ENCODE measurements around the gene ZBTB48. TPM values are rescaled to one million over a fixed set of nuclear protein-coding genes. Genes with fewer than 3 reads are reported as not detected.

The ZBTB48 gene
- total RNA-seq, 4 donors from 2014 or later: 31.6 to 40.4 (median 34.8) TPM

DNA sequence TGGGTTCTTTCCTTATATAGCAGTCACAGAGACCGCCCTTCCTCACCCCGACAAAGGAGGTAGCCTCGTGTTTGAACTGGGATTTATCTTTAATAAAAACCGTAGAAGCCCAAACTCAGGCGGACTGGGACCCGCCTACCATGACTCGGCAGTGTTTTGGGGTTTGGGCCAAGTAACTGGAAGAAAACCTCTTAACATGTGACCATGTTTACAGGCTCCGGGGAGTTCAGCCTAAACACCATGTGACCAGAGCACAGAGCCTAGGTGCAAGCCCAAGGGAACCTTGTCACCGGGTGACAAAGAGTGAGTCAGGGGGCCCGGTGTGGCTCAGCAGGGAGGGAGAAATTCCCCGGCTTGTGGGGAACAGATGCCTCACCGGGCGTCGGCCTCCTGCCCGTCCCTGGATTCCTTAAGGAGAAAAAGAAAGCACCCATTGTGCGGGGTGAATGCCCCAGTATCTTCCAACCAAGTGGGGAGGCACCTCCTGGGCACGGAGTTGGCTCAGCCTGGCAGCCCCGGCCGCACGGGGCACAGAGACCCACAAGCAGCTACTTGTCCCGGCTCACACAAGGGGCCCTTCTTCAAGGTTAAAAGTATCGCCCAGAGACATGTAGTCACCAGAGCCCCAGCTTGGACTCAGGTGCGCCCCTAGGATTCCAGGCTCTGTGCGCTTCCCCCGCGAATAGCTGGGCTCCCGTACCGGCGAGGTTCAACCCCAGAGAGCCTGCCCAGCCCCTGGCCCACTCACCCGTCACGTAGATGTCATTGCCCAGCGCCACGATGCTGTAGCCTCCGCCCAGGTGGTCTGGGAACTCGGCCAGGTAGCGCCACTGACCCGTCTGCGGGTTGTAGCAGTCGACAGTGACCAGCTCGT lies 21.5 kb downstream of the ZBTB48 start:
- H3K4me3 ChIP-seq (ENCODE audit: low read depth, poor library complexity, severe bottlenecking): peak overlapping the region; percentile 97
- DNase-seq (ENCODE audit: low spot score in 2 of 2): peak; percentile 95 to 96
- intact Hi-C loops (cut with DNase I; ENCODE audit: low total_unique reads): no loop called here
- TF ChIP-seq POLR2A (IDR thresholded peaks at IDR 0.05): peak in 1 of 2 donors; percentile 7
- TF ChIP-seq, protein P1, sequence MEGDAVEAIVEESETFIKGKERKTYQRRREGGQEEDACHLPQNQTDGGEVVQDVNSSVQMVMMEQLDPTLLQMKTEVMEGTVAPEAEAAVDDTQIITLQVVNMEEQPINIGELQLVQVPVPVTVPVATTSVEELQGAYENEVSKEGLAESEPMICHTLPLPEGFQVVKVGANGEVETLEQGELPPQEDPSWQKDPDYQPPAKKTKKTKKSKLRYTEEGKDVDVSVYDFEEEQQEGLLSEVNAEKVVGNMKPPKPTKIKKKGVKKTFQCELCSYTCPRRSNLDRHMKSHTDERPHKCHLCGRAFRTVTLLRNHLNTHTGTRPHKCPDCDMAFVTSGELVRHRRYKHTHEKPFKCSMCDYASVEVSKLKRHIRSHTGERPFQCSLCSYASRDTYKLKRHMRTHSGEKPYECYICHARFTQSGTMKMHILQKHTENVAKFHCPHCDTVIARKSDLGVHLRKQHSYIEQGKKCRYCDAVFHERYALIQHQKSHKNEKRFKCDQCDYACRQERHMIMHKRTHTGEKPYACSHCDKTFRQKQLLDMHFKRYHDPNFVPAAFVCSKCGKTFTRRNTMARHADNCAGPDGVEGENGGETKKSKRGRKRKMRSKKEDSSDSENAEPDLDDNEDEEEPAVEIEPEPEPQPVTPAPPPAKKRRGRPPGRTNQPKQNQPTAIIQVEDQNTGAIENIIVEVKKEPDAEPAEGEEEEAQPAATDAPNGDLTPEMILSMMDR (IDR thresholded peaks at IDR 0.05): no peak
- 0 to 1% methylated on average over 22 to 26 of the region's 40 CpGs for WGBS, 2 donors

DNA sequence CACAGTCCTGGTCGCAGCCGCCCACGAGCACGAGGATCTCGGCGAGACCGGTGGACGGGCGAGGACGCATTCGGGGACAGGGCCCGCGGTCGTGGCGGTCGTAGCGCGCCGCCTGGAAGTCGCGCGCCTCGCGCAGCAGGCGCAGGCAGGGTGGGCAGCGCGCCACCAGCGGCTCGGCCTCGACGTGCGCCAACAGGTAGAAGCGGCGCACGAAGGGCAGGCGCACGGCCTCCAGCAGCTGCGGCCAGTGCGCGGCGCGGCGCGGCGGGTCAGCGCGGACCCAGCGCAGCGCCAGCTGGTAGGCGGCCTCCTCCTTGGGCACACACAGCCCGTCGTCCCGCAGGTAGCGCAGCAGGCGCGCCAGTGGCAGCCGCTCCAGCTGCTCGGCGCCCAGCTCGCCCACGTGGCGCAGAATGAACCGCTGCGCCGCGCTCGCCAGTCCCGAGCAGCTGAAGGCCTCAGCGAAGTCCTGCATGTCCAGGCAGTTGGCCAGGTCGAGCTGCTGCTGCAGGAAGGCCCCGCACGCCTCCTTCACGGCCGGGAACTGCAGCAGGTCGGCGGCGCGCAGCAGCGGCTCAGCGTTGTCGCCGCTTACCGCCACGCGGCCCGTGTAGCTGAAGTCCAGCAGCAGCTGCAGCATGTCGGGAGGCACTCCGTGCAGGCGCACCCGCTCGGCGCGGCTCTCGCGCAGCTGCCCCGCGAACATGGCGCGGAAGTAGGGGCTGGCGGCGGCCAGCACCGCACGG lies 22.3 kb downstream of the ZBTB48 start:
- DNase-seq (ENCODE audit: low spot score in 2 of 2): peak in 1 of 2 donors; percentile 88
- WGBS, 2 donors: 0 to 1% methylated on average over 16 to 30 of the region's 103 CpGs
- intact Hi-C loops (cut with DNase I; ENCODE audit: low total_unique reads): no loop called here
- H3K4me3 ChIP-seq (ENCODE audit: low read depth, poor library complexity, severe bottlenecking): peak overlapping the region; percentile 97
- TF ChIP-seq POLR2A (IDR thresholded peaks at IDR 0.05): no peak
- TF ChIP-seq, protein P1 (IDR thresholded peaks at IDR 0.05): no peak

DNA sequence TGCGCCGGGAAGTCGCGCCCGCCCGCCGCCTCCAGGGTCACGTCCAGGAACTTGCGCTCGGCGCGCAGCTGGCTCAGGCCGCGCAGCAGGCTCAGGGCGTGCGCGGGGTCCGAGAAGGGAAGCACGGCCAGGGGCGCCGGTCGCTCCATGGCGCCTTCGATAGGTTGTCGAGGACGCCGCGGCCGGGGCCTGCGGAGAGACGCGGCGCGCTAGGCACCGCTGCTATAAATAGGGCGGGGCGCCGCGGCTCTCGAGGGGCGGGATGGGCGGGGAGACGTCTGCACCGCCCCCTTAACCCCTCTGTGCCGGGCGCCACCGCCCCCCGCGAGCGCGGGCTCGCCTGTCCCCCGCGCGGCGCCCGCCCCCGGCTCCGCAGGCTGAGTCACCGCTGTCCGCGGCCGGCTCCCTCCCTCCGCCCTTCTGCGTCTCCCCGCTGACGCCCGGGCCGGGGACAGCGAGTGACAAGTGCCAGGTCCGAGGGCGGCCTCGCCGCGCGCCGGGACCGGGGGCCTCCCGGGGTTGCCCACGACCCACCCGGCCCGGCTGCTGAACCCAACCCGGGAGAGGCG lies 23.0 kb downstream of the ZBTB48 start, which contains the start of gene KLHL21:
KLHL21 (minus strand) TSS at position 201 of the 569 bp plus-strand sequence; CDS start at position 149, 52 bp downstream.
- peak; percentile 88 to 98 for DNase-seq (ENCODE audit: low spot score in 2 of 2)
- peak within 1 kb of the TSS; percentile 97 for H3K4me3 ChIP-seq (ENCODE audit: low read depth, poor library complexity, severe bottlenecking)
- intact Hi-C loops (cut with DNase I; ENCODE audit: low total_unique reads): no loop called here
- TF ChIP-seq POLR2A (IDR thresholded peaks at IDR 0.05): peak in 1 of 2 donors; percentile 80
- TF ChIP-seq, protein P1 (IDR thresholded peaks at IDR 0.05): no peak
- whole genome bisulfite sequencing, 2 donors: 0 to 1% methylated on average over 8 to 20 of the region's 84 CpGs

DNA sequence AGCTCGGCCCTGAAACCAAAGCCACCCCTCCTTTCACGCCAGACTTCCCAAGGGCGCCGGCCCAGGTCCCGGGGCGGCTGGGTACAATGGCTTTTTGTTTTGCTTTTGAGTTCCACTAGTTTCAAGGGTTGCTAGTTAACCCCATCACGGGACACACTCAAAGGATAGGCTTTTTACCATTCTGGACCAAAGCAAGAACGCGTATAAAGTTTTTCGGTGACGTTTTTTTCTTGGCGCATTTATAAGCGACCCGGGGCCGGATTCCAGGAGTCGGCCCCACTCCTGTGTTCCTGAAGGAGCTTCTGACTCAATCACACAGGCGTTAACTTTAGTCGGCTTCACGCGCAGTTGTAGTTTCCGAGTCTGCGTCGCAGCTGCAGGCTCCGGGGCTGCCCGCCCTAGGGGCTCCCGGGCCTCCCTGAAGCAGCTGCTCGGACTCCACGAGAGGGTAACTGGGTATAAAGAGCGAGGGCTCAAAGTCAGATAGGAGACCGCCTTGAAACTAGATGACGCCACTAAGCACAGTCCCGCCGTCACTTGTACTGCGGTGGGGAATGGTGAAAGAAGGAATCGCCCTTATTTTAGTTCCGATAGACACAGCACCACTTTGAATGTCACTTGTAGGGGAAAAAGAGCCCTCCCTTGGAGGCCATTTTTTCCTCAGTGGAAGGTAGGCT lies 23.6 kb downstream of the ZBTB48 start:
- WGBS, 2 donors: 0 to 1% methylated on average over 32 to 33 of the region's 36 CpGs
- TF ChIP-seq POLR2A (IDR thresholded peaks at IDR 0.05): no peak
- TF ChIP-seq, protein P1 (IDR thresholded peaks at IDR 0.05): no peak
- intact Hi-C loops (cut with DNase I; ENCODE audit: low total_unique reads): no loop called here
- H3K4me3 ChIP-seq (ENCODE audit: low read depth, poor library complexity, severe bottlenecking): peak overlapping the region; percentile 45
- peak in 1 of 2 donors; percentile 93 for DNase-seq (ENCODE audit: low spot score in 2 of 2)

DNA sequence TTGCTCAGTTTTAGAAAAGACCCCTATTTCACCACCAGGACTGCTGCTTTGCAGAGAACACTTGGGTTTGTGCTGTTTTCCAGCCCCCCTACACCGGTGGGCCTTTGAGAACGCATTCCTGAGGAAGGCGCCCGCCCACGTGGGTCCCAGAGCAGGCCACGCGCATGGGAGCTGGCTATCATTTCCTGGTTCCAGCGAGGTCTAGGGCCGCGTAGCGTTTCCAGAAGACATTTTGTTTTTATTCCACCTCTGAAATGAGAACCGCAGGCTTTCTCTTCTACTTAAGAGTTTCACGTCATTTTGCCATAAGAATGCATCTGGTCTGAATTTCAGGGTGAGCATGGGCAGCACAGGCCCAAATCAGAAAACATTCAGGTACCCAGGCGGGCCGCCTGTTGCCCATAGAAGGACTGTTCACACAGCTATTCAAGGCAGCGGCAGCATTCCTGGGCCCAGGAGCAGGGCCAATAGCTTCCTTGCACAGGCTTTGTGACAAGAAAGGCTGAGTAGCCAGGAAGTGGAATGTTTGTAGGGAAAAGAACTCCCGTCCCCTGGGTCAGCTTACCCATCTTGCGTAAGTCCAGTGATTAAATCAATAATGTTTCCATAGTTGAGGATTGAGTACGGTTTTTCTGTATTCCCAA lies 24.2 kb downstream of the ZBTB48 start:
- DNase-seq (ENCODE audit: low spot score in 2 of 2): peak; percentile 65 to 95

More for the DNA sequence above, 24.2 kb downstream of the ZBTB48 start:
- intact Hi-C loops (cut with DNase I; ENCODE audit: low total_unique reads): no loop called here
- no peak for TF ChIP-seq POLR2A (IDR thresholded peaks at IDR 0.05)
- TF ChIP-seq, protein P1 (IDR thresholded peaks at IDR 0.05): no peak
- peak overlapping the region; percentile 45 for H3K4me3 ChIP-seq (ENCODE audit: low read depth, poor library complexity, severe bottlenecking)
- WGBS, 2 donors: 5 to 14% methylated on average over 19 of the region's 19 CpGs

All from lower leg skin (tissue), 4 donors.